ENCODE measurements around the gene SEMA6A.

GRCh38 chr5:116466727-116467464 is 107.7 kb downstream of the SEMA6A start:
- TF ChIP-seq, protein P1, sequence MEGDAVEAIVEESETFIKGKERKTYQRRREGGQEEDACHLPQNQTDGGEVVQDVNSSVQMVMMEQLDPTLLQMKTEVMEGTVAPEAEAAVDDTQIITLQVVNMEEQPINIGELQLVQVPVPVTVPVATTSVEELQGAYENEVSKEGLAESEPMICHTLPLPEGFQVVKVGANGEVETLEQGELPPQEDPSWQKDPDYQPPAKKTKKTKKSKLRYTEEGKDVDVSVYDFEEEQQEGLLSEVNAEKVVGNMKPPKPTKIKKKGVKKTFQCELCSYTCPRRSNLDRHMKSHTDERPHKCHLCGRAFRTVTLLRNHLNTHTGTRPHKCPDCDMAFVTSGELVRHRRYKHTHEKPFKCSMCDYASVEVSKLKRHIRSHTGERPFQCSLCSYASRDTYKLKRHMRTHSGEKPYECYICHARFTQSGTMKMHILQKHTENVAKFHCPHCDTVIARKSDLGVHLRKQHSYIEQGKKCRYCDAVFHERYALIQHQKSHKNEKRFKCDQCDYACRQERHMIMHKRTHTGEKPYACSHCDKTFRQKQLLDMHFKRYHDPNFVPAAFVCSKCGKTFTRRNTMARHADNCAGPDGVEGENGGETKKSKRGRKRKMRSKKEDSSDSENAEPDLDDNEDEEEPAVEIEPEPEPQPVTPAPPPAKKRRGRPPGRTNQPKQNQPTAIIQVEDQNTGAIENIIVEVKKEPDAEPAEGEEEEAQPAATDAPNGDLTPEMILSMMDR (IDR thresholded peaks at IDR 0.05 in 8 of 11, conservative IDR thresholded peaks at IDR 0.05 in 3 of 11) = no peak
- no peak for TF ChIP-seq POLR2A (IDR thresholded peaks at IDR 0.05)
